ENCODE data around the gene KCNIP4. TPM values are rescaled to one million over a fixed set of nuclear protein-coding genes. Genes with fewer than 3 reads are reported as not detected.

The KCNIP4 gene
- total and polyA plus RNA-seq, 10 of the 15 experiments (the other 5 are each of a cell fraction or from before 2014, with no cell fraction given) = 0.03 to 0.23 (median 0.13) TPM; not detected in 7

- TF ChIP-seq ETV6 (conservative IDR thresholded peaks at IDR 0.05 in 1 of 2, IDR thresholded peaks at IDR 0.05 in 1 of 2; ENCODE audit: borderline replicate concordance in 1 of 2, low read depth in 1 of 2) = no peak
- TF ChIP-seq BCLAF1 (IDR thresholded peaks at IDR 0.05) = no peak
- TF ChIP-seq HCFC1 (IDR thresholded peaks at IDR 0.05; ENCODE audit: low read length) = no peak
These were observed 1053.4 kb downstream of the KCNIP4 start (continued) for GRCh38 chr4:20895208-20895607.

GRCh38 chr4:20890761-20891160 is 1057.8 kb downstream of the KCNIP4 start:
- ChIA-PET CTCF (no interaction called here), RAD21 (ENCODE audit: unreplicated experiment) (no interaction called here), SMC1A (ENCODE audit: uncharacterized antibody, unreplicated experiment) (no interaction called here), POLR2A (no interaction called here)
- Histone ChIP-seq H3K4me2 (ENCODE audit: control insufficient read depth, insufficient read depth) (no peak overlapping the region), H3K9me3 (replicated peaks; ENCODE audit: control insufficient read depth, insufficient read depth, low read length) (no peaks in the 10 kb centered on the region), H3K27me3 (replicated peaks in 1 of 2; ENCODE audit: control insufficient read depth in 2 of 2, insufficient read depth in 2 of 2, low read length in 1 of 2) (no peaks in the 10 kb centered on the region), H3K36me3 (ENCODE audit: control insufficient read depth in 2 of 2, insufficient read depth in 2 of 2, low read length in 1 of 2) (no peaks in the 10 kb centered on the region), H3K4me3 (no peak overlapping the region), H4K20me1 (ENCODE audit: control insufficient read depth, insufficient read depth) (no peaks in the 10 kb centered on the region), H2AFZ (ENCODE audit: control insufficient read depth, low read depth, low read length) (no peak overlapping the region), H3K4me1 (ENCODE audit: control insufficient read depth, insufficient read depth, low read length) (no peaks in the 10 kb centered on the region), H3K27ac (ENCODE audit: control insufficient read depth, insufficient read depth) (no peak overlapping the region), H3K79me2 (ENCODE audit: control insufficient read depth, insufficient read depth, low read length) (no peaks in the 10 kb centered on the region), H3K9ac (ENCODE audit: control insufficient read depth, insufficient read depth, low read length) (no peak overlapping the region)
- 18% methylated on average over 3 of the region's 3 CpGs for WGBS (ENCODE audit: insufficient coverage, insufficient replicate concordance, low lambda C conversion rate, missing lambda C conversion rate)
- no peak for FAIRE-seq
- DNase-seq (ENCODE audit: low read depth, low spot score) = no peak
- in situ Hi-C loops (cut with MboI) = no loop called here
- ATAC-seq = no peak
- intact Hi-C loops (cut with micrococcal nuclease; ENCODE audit: unreplicated experiment) = no loop called here
- no TSS peak for BruUV-seq (replicated peaks)
- TF ChIP-seq KDM1A (IDR thresholded peaks at IDR 0.05; ENCODE audit: borderline replicate concordance) (no peak), YBX1 (IDR thresholded peaks at IDR 0.05) (no peak), GABPA (IDR thresholded peaks at IDR 0.05; ENCODE audit: low read depth) (no peak), ZNF622 (IDR thresholded peaks at IDR 0.05) (no peak), TBL1XR1 (IDR thresholded peaks at IDR 0.05; ENCODE audit: low read depth, low read length) (no peak), SIX5 (IDR thresholded peaks at IDR 0.05; ENCODE audit: low read depth, low read length, severe bottlenecking) (no peak), BCL3 (IDR thresholded peaks at IDR 0.05; ENCODE audit: borderline replicate concordance, insufficient read depth, low read depth, low read length, poor library complexity, severe bottlenecking) (no peak), POLR2AphosphoS2 (IDR thresholded peaks at IDR 0.05; ENCODE audit: low read depth, low read length) (no peak), POU2F2 (IDR thresholded peaks at IDR 0.05; ENCODE audit: borderline replicate concordance, low read depth, low read length) (no peak), BHLHE40 (IDR thresholded peaks at IDR 0.05; ENCODE audit: borderline replicate concordance in 1 of 2, low read depth in 2 of 2, low read length in 1 of 2) (no peak), NR2F1 (conservative IDR thresholded peaks at IDR 0.05) (no peak), SPI1 (IDR thresholded peaks at IDR 0.05; ENCODE audit: borderline replicate concordance, insufficient read depth, low read depth, low read length) (no peak), RELA (IDR thresholded peaks at IDR 0.05; ENCODE audit: borderline replicate concordance, partially characterized antibody) (no peak), SIN3A (IDR thresholded peaks at IDR 0.05; ENCODE audit: low read depth, low read length) (no peak), KLF5 (IDR thresholded peaks at IDR 0.05; ENCODE audit: partially characterized antibody) (no peak)

Measured in GM12878 (cell line).